Mesodermal cell (in vitro differentiated cells): ENCODE data around the gene SKOR2.

ENCODE experiments used
- H3K27ac ChIP-seq: 2 replicates; pipeline ENCODE4 v1.7.0; 2013; ENCODE audit warnings: mild to moderate bottlenecking, low read depth, low read length, moderate library complexity; ENCODE audit not compliant: severe bottlenecking
- H3K36me3 ChIP-seq: 2 replicates; pipeline ENCODE4 v1.7.1; 2013; ENCODE audit warnings: mild to moderate bottlenecking, low read length, moderate library complexity; ENCODE audit not compliant: control insufficient read depth, insufficient read depth
- H3K4me1 ChIP-seq: one replicate; pipeline ENCODE4 v1.7.1; 2013; ENCODE audit warnings: mild to moderate bottlenecking, low read length; ENCODE audit not compliant: insufficient read depth, control insufficient read depth, poor library complexity, severe bottlenecking
- H3K4me3 ChIP-seq: 2 replicates; pipeline ENCODE4 v1.7.0; 2013; ENCODE audit warnings: low read length, control low read depth, mild to moderate bottlenecking; ENCODE audit not compliant: insufficient read depth, poor library complexity, severe bottlenecking; ENCODE audit errors: extremely low read depth
- H3K9me3 ChIP-seq: 2 replicates; pipeline ENCODE4 v1.7.1; 2013; ENCODE audit warnings: mild to moderate bottlenecking, low read length, moderate library complexity; ENCODE audit not compliant: control insufficient read depth
- WGBS, 2 experiments: methylation state at CpG; one replicate each; pipeline ENCODE4 v1.1.5; 2013; ENCODE audit warnings: missing lambda C conversion rate in 2 of 2; ENCODE audit not compliant: insufficient coverage in 2 of 2; 5-methylcytosine and 5-hydroxymethylcytosine counted together

Gene SKOR2

GRCh38 chr18:47253101-47253654, 1.7 kb upstream of the SKOR2 start:
- H3K4me3 ChIP-seq, result no peak overlapping the region
- no peaks in the 10 kb centered on the region for H3K36me3 ChIP-seq
- 3 to 5% methylated on average over 4 to 7 of the region's 11 CpGs for WGBS, 2 experiments
- no peak overlapping the region for H3K27ac ChIP-seq
- no peaks in the 10 kb centered on the region for H3K9me3 ChIP-seq
- H3K4me1 ChIP-seq, result no peaks in the 10 kb centered on the region

GRCh38 chr18:47250391-47251046, 941 bp downstream of the SKOR2 start:
- no peaks in the 10 kb centered on the region for H3K4me1 ChIP-seq
- H3K27ac ChIP-seq, result no peak overlapping the region
- H3K9me3 ChIP-seq, result no peaks in the 10 kb centered on the region
- 7 to 8% methylated on average over 25 to 26 of the region's 26 CpGs for WGBS, 2 experiments
- no peak overlapping the region for H3K4me3 ChIP-seq
- no peaks in the 10 kb centered on the region for H3K36me3 ChIP-seq

DNA sequence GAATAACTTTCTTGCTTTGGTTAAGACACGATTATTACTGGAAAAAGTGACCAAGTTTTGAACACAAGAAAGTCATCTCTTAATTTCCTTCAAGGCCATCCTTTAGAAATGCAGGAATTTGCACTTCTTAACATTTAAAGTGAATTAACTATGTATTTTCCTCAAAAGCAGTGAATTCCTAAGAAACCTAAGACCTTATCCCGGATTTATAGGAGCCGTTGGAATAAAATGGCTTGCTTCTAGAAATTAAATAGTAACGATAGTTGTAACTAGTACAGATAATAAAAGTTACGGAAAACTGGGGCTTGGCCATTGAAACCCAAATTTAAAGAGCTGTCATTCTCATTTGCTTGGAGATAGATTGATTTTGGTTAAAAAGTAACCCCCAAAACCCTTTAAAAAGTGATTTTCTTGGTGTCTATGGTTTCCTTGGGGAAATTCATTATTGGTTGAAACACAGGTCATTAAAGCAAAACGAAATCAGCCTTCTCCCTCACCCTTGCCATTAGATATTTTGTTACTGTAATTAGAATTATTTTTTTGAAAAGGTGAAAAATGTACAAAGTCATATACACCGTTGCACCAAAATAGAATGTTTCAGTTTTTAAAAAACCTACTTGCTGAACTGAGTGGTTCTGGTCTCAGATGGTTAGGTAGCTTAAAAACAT, 2.0 kb downstream of the SKOR2 start:
- Histone ChIP-seq H3K27ac (no peak overlapping the region), H3K4me3 (no peak overlapping the region), H3K36me3 (no peaks in the 10 kb centered on the region), H3K4me1 (no peaks in the 10 kb centered on the region), H3K9me3 (no peaks in the 10 kb centered on the region)
- 7 to 37% methylated on average over 2 of the region's 7 CpGs for WGBS, 2 experiments

DNA sequence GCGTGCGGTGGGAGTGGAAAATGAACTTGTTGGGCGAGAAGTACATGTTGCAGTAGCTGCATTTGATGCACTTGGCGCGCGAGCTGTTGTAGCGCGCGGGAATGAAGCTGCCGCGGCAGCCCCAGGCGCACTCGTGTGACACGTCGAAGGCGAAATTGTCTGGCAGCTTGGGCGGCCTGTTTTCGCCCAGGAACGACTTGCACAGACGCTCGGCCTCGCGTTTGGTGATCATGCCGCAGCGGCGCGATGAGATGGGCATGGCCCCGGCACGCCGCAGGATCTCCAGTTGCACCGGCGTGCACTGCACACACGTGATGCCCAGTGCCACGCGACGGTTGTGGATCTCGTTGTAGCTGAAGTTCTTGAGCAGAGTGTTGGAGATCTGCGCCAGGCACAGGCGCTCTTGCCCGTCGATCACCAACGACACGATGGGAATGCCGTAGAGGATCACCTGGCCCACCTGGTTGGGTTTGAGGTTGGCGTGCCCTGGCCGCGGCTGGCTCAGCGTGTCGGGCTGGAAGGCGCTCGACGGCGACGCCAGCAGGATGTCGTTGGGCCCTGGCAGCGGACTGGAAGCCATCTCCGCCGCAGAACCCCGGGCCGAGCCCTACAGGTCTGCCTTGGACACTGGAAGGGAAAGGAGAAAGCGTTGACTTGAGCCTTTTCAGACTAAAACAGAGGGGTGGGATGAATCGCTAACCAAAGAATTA, 2.7 kb downstream of the SKOR2 start:
- H3K9me3 ChIP-seq, result no peaks in the 10 kb centered on the region
- WGBS, 2 experiments, result 9 to 14% methylated on average over 58 to 59 of the region's 62 CpGs
- no peak overlapping the region for H3K27ac ChIP-seq
- H3K4me1 ChIP-seq, result no peaks in the 10 kb centered on the region
- H3K36me3 ChIP-seq, result no peaks in the 10 kb centered on the region
- H3K4me3 ChIP-seq, result no peak overlapping the region

GRCh38 chr18:47248115-47248603, 3.3 kb downstream of the SKOR2 start:
- Histone ChIP-seq H3K4me3 (no peak overlapping the region), H3K4me1 (no peaks in the 10 kb centered on the region), H3K27ac (no peak overlapping the region), H3K36me3 (no peaks in the 10 kb centered on the region), H3K9me3 (no peaks in the 10 kb centered on the region)
- WGBS, 2 experiments, result 4 to 13% methylated on average over 31 to 43 of the region's 61 CpGs

GRCh38 chr18:47247416-47248114, 3.9 kb downstream of the SKOR2 start:
- Histone ChIP-seq H3K4me1 (no peaks in the 10 kb centered on the region), H3K9me3 (no peaks in the 10 kb centered on the region), H3K36me3 (no peaks in the 10 kb centered on the region), H3K4me3 (no peak overlapping the region), H3K27ac (no peak overlapping the region)
- 1% methylated on average over 47 to 61 of the region's 90 CpGs for WGBS, 2 experiments

GRCh38 chr18:47247036-47247415, 4.4 kb downstream of the SKOR2 start:
- no peak overlapping the region for H3K27ac ChIP-seq
- H3K9me3 ChIP-seq, result no peaks in the 10 kb centered on the region
- 3 to 4% methylated on average over 22 to 27 of the region's 47 CpGs for WGBS, 2 experiments
- no peaks in the 10 kb centered on the region for H3K36me3 ChIP-seq
- H3K4me1 ChIP-seq, result no peaks in the 10 kb centered on the region
- no peak overlapping the region for H3K4me3 ChIP-seq

- no peaks in the 10 kb centered on the region for H3K36me3 ChIP-seq
- H3K9me3 ChIP-seq, result no peaks in the 10 kb centered on the region
- no peaks in the 10 kb centered on the region for H3K4me1 ChIP-seq
- WGBS, 2 experiments, result 3 to 5% methylated on average over 35 of the region's 47 CpGs
- no peak overlapping the region for H3K27ac ChIP-seq
- H3K4me3 ChIP-seq, result no peak overlapping the region
Measured at GRCh38 chr18:47246027-47246971, 5.2 kb downstream of the SKOR2 start.

DNA sequence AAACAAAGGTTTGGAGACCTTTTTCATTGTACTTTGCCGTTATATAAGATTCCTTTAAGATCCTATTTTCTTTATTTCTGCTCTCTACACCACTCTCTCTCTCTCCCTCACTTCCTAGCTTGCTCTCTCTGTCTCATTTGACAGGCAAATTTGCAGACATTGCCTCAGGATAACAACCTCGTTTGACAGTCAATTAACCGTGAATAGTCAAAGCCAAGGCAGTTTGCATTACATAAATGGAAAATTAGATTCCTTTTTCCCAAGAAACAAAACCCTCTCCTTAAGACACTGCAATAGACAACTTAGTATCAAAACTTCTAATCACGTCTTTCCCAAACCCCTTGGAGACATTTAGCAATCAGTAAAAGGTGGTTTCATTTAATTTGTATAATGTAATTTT, 7.4 kb downstream of the SKOR2 start:
- H3K36me3 ChIP-seq, result no peaks in the 10 kb centered on the region
- no peak overlapping the region for H3K27ac ChIP-seq
- WGBS, 2 experiments, result 19 to 29% methylated on average over 2 to 3 of the region's 4 CpGs
- H3K9me3 ChIP-seq, result no peaks in the 10 kb centered on the region
- H3K4me3 ChIP-seq, result no peak overlapping the region
- no peaks in the 10 kb centered on the region for H3K4me1 ChIP-seq
